Right lobe of liver (tissue), 4 donors: ENCODE measurements around the gene DYNLT2.

Source experiments
- POLR2A ChIP-seq: fragments of 450-650 bp; IDR thresholded peaks from one replicate; pipeline ENCODE4 v1.6.1; 2017; ENCODE audit warnings: antibody characterized with exemption, mild to moderate bottlenecking
- TF ChIP-seq, protein P1 (sequence below), 4 donors: fragments of 200-600 bp in 3 of 4; fragments of 450-650 bp in 1 of 4; IDR thresholded peaks; one replicate each; pipeline versions ENCODE4 v1.5.1 to v1.8.0; 2016 to 2022; ENCODE audit warnings: antibody characterized with exemption in 4 of 4, mild to moderate bottlenecking in 2 of 4
- donor health status: DM: no; HTN: no; CAD: no.
- donor health status: DM: no; HTN: no; CAD: no.
- donor health status: DM: no; HTN: yes; CAD: no.

- TF ChIP-seq, protein P1, sequence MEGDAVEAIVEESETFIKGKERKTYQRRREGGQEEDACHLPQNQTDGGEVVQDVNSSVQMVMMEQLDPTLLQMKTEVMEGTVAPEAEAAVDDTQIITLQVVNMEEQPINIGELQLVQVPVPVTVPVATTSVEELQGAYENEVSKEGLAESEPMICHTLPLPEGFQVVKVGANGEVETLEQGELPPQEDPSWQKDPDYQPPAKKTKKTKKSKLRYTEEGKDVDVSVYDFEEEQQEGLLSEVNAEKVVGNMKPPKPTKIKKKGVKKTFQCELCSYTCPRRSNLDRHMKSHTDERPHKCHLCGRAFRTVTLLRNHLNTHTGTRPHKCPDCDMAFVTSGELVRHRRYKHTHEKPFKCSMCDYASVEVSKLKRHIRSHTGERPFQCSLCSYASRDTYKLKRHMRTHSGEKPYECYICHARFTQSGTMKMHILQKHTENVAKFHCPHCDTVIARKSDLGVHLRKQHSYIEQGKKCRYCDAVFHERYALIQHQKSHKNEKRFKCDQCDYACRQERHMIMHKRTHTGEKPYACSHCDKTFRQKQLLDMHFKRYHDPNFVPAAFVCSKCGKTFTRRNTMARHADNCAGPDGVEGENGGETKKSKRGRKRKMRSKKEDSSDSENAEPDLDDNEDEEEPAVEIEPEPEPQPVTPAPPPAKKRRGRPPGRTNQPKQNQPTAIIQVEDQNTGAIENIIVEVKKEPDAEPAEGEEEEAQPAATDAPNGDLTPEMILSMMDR (IDR thresholded peaks at IDR 0.05): no peak
- no peak for TF ChIP-seq POLR2A
These were observed 37.2 kb downstream of the DYNLT2 start for GRCh38 chr6:169714178-169714577.
